ENCODE data around the gene GRM7. TPM values are rescaled to one million over a fixed set of nuclear protein-coding genes. Genes with fewer than 3 reads are reported as not detected.

The GRM7 gene
- total RNA-seq, 3 donors from 2014 or later = 0.59 to 1.3 (median 1.1) TPM

DNA sequence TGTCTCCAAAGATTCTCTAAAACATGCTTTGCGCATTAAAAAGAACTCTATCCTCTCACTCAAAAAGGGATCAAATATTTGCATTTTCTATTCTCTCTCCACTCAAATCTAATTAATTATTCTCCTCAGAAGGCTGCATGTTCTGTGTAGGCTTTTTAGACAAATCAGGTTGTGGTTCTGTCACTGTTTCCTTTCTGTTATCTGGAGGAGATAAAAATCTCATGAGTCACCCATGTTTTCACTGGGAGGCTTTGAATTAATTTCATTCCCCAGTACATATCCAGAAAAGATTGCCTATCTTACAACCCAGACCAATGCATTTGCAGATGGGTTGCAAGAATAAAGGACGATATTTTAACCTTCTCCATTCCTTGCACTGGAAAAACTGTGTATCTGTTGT lies 446.5 kb downstream of the GRM7 start:
- no peaks in the 10 kb centered on the region for H3K36me3 ChIP-seq
- no peak for DNase-seq (ENCODE audit: low spot score in 2 of 2)
- TF ChIP-seq POLR2A (IDR thresholded peaks at IDR 0.05) (no peak), POLR2AphosphoS5 (IDR thresholded peaks at IDR 0.05) (no peak)
- TF ChIP-seq, protein P1, sequence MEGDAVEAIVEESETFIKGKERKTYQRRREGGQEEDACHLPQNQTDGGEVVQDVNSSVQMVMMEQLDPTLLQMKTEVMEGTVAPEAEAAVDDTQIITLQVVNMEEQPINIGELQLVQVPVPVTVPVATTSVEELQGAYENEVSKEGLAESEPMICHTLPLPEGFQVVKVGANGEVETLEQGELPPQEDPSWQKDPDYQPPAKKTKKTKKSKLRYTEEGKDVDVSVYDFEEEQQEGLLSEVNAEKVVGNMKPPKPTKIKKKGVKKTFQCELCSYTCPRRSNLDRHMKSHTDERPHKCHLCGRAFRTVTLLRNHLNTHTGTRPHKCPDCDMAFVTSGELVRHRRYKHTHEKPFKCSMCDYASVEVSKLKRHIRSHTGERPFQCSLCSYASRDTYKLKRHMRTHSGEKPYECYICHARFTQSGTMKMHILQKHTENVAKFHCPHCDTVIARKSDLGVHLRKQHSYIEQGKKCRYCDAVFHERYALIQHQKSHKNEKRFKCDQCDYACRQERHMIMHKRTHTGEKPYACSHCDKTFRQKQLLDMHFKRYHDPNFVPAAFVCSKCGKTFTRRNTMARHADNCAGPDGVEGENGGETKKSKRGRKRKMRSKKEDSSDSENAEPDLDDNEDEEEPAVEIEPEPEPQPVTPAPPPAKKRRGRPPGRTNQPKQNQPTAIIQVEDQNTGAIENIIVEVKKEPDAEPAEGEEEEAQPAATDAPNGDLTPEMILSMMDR (IDR thresholded peaks at IDR 0.05) = no peak
- H3K4me3 ChIP-seq = no peak overlapping the region
- no peaks in the 10 kb centered on the region for H3K9me3 ChIP-seq
- H3K4me1 ChIP-seq = peaks cover 0 to 4% of the 10 kb centered on the region in 2 donors
- intact Hi-C loops (cut with DNase I; ENCODE audit: low total_unique reads) = no loop called here
- no peak overlapping the region for H3K27ac ChIP-seq
- H3K27me3 ChIP-seq = no peaks in the 10 kb centered on the region

DNA sequence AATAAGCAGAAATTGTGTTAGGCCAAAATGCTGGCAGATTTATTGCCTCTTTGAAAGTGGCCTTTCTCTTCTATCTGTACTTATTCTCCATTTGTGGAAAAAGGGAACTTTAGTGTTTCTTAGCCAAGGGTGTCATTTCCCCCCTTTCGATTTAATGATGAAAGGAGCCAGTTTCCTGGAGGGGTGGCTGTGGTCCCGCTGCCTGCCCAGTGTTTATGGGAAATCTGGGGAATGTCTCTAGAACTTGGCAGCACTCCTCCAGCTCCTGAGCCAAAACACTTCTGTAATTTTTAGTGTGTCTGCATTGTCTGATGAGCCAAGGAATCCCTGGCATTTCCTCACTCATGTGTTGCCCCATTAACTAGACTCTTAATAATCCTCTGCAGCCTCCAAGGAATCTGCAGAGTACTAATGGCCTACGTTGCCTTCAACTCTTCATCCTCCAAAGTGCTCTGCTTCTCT lies 448.8 kb downstream of the GRM7 start:
- Histone ChIP-seq H3K4me1 (peaks cover 0 to 4% of the 10 kb centered on the region in 2 donors), H3K27me3 (no peaks in the 10 kb centered on the region), H3K27ac (peak overlapping the region; percentile 59 to 79), H3K9me3 (no peaks in the 10 kb centered on the region), H3K4me3 (peak overlapping the region in 1 of 3 donors; percentile 4), H3K36me3 (no peaks in the 10 kb centered on the region)
- DNase-seq (ENCODE audit: low spot score in 2 of 2) = peak in 1 of 2 donors; percentile 82
- peak; percentile 9 to 51 (median 48) for TF ChIP-seq POLR2AphosphoS5 (IDR thresholded peaks at IDR 0.05)
- TF ChIP-seq, protein P1 (IDR thresholded peaks at IDR 0.05) = no peak
- intact Hi-C loops (cut with DNase I; ENCODE audit: low total_unique reads) = no loop called here

DNA sequence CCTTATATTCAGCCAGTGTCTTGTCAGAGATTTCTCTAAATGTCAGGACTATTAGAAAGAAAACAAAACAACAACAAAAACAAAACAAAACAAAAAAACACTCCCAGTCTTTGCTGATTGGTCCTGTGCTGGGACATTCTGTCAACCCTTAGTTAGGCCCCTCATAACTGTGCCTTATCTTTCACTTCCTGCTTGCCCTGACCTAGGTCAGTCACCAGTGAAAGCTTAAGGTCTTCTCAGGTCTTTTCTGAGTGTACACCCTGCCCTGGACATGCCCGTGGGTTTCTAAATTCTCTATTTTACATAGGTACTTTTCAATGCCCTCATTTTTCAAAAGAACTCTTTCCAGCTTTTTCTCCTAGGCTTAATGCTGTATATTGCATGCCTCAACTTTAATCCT lies 454.1 kb downstream of the GRM7 start:
- Histone ChIP-seq H3K9me3 (no peaks in the 10 kb centered on the region), H3K36me3 (no peaks in the 10 kb centered on the region), H3K27me3 (no peaks in the 10 kb centered on the region), H3K27ac (no peak overlapping the region), H3K4me3 (no peak overlapping the region), H3K4me1 (no peaks in the 10 kb centered on the region)
- TF ChIP-seq POLR2A (IDR thresholded peaks at IDR 0.05) = no peak
- TF ChIP-seq POLR2AphosphoS5 (IDR thresholded peaks at IDR 0.05) = no peak
- TF ChIP-seq, protein P1 (IDR thresholded peaks at IDR 0.05) = no peak
- intact Hi-C loops (cut with DNase I; ENCODE audit: low total_unique reads) = no loop called here
- no peak for DNase-seq (ENCODE audit: low spot score in 2 of 2)

DNA sequence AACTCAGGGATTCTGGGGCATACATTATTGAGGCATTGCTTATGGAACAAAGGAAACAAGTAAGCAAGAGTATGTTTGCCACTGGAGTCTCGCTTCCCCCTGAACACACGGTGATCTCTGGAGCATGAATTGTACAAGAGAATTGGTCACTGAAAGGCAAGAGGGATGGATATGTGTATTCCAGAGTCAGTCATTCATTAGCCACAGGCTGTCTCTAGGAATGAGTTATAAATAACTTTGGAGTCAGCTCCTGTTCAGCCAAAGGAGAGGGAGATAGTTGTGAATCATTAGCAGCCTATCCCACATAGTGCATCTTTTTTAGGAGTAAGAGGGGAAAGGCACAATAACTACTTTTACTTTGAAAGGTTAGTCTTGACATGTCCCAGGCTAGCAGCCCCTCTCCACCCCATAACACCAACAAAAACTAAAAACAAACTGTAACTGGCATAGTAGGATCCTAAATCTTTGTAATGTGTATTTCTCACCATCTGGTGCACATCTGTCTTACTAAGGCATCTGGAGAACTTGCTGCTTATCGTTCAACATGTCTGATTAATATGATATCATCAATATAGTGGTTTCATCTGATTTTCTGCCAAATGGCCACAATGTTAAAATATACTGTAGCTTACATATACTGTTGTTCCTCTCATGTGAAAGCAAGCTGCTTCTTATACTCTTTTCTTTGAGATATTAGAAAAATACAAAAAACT lies 462.2 kb downstream of the GRM7 start:
- Histone ChIP-seq H3K27me3 (no peaks in the 10 kb centered on the region), H3K36me3 (no peaks in the 10 kb centered on the region), H3K4me1 (no peaks in the 10 kb centered on the region), H3K27ac (no peak overlapping the region), H3K4me3 (no peak overlapping the region), H3K9me3 (no peaks in the 10 kb centered on the region)
- intact Hi-C loops (cut with DNase I; ENCODE audit: low total_unique reads) = no loop called here
- TF ChIP-seq POLR2A (IDR thresholded peaks at IDR 0.05) (no peak), POLR2AphosphoS5 (IDR thresholded peaks at IDR 0.05) (no peak)
- TF ChIP-seq, protein P1 (IDR thresholded peaks at IDR 0.05) = no peak
- DNase-seq (ENCODE audit: low spot score in 2 of 2) = no peak

DNA sequence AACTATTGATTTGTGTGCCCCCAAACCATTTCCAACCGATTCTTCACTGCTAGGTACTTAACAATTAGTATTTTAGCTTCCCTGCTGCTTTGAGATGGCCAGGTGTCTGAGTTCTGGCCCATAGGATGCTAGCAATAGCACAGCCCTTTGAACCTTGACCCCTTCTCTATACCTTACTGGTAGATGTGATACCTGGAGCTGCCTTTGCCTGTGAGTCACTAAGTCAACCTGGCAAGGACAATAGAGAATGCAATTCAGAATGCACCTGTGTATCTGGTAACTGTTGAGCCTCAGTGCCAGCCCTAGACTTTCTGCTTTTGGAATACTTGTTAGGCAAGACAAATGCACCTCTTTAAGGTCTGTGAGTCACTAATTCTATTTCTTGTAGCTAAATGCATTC lies 467.4 kb downstream of the GRM7 start:
- Histone ChIP-seq H3K27ac (no peak overlapping the region), H3K27me3 (no peaks in the 10 kb centered on the region), H3K4me3 (no peak overlapping the region), H3K9me3 (no peaks in the 10 kb centered on the region), H3K4me1 (no peaks in the 10 kb centered on the region), H3K36me3 (no peaks in the 10 kb centered on the region)
- DNase-seq (ENCODE audit: low spot score in 2 of 2) = no peak
- intact Hi-C loops (cut with DNase I; ENCODE audit: low total_unique reads) = no loop called here
- no peak for TF ChIP-seq POLR2AphosphoS5 (IDR thresholded peaks at IDR 0.05)
- TF ChIP-seq, protein P1 (IDR thresholded peaks at IDR 0.05) = no peak
